Trophoblast cell (in vitro differentiated cells and primary cell): Measurements from ENCODE around the gene RBCK1.

Experiments used
- DNase-seq, 2 donors: peaks; one replicate each; pipeline ENCODE4 v3.0.0-alpha.2; 2016
- H2AFZ ChIP-seq: 2 replicates; pipeline ENCODE4 v1.6.1; 2013; ENCODE audit warnings: low read length, moderate library complexity, mild to moderate bottlenecking; ENCODE audit not compliant: insufficient read depth, poor library complexity
- H2AK5ac ChIP-seq: 2 replicates; pipeline ENCODE4 v1.6.1; 2013; ENCODE audit warnings: mild to moderate bottlenecking, low read length
- H2BK120ac ChIP-seq: 2 replicates; pipeline ENCODE4 v1.6.1; 2013; ENCODE audit warnings: low read length, mild to moderate bottlenecking, moderate library complexity; ENCODE audit not compliant: insufficient read depth, poor library complexity
- H2BK12ac ChIP-seq: 2 replicates; pipeline ENCODE4 v1.6.1; 2013; ENCODE audit warnings: mild to moderate bottlenecking, low read length, moderate library complexity
- H2BK5ac ChIP-seq: 2 replicates; pipeline ENCODE4 v1.6.1; 2013; ENCODE audit warnings: low read length, low read depth, moderate library complexity, mild to moderate bottlenecking; ENCODE audit not compliant: poor library complexity
- H3K14ac ChIP-seq: 2 replicates; pipeline ENCODE4 v1.6.1; 2013; ENCODE audit warnings: mild to moderate bottlenecking, low read length
- H3K18ac ChIP-seq: 2 replicates; pipeline ENCODE4 v1.6.1; 2013; ENCODE audit warnings: mild to moderate bottlenecking, low read length
- H3K23ac ChIP-seq: 2 replicates; pipeline ENCODE4 v1.6.1; 2013; ENCODE audit warnings: low read length
- H3K27ac ChIP-seq: 2 replicates; pipeline ENCODE4 v1.5.1; 2013; ENCODE audit warnings: low read depth, mild to moderate bottlenecking, inconsistent platforms, low read length, moderate library complexity
- H3K27me3 ChIP-seq: 2 replicates; pipeline ENCODE4 v1.6.1; 2013; ENCODE audit warnings: inconsistent platforms, mild to moderate bottlenecking, low read length, moderate library complexity; ENCODE audit not compliant: insufficient read depth
- H3K36me3 ChIP-seq, 2 experiments: 1 replicate in 1 of 2; 2 replicates in 1 of 2; pipeline ENCODE4 v1.6.1; 2013; ENCODE audit warnings: low read length in 2 of 2, mild to moderate bottlenecking in 2 of 2, moderate library complexity in 1 of 2; ENCODE audit not compliant: insufficient read depth in 2 of 2, control insufficient read depth in 1 of 2
- H3K4ac ChIP-seq: 2 replicates; pipeline ENCODE4 v1.6.1; 2013; ENCODE audit warnings: low read depth, mild to moderate bottlenecking, low read length, moderate library complexity
- H3K4me1 ChIP-seq, 2 experiments: 1 replicate in 1 of 2; 2 replicates in 1 of 2; pipeline ENCODE4 v1.6.1; 2013; ENCODE audit warnings: low read length in 2 of 2, mild to moderate bottlenecking in 2 of 2, moderate library complexity in 1 of 2; ENCODE audit not compliant: insufficient read depth in 2 of 2, control insufficient read depth in 1 of 2
- H3K4me2 ChIP-seq: 2 replicates; pipeline ENCODE4 v1.6.1; 2013; ENCODE audit warnings: inconsistent platforms, mild to moderate bottlenecking, low read length, moderate library complexity
- H3K4me3 ChIP-seq: 2 replicates; pipeline ENCODE4 v1.5.1; 2013; ENCODE audit warnings: mild to moderate bottlenecking, low read depth, low read length, inconsistent platforms
- H3K79me1 ChIP-seq: one replicate; pipeline ENCODE4 v1.6.1; 2013; ENCODE audit warnings: low read length
- H3K79me2 ChIP-seq: 2 replicates; pipeline ENCODE4 v1.6.1; 2013; ENCODE audit warnings: low read length, mild to moderate bottlenecking; ENCODE audit not compliant: control insufficient read depth, insufficient read depth, poor library complexity
- H3K9ac ChIP-seq: 2 replicates; pipeline ENCODE4 v1.6.1; 2013; ENCODE audit warnings: mild to moderate bottlenecking, low read length
- H3K9me3 ChIP-seq: 2 replicates; pipeline ENCODE4 v1.6.1; 2013; ENCODE audit warnings: low read depth, mild to moderate bottlenecking, control low read depth, inconsistent platforms, low read length; ENCODE audit not compliant: insufficient read depth
- H4K12ac ChIP-seq: 2 replicates; pipeline ENCODE4 v1.6.1; 2013; ENCODE audit warnings: low read depth, mild to moderate bottlenecking, low read length, moderate library complexity
- H4K8ac ChIP-seq: 2 replicates; pipeline ENCODE4 v1.6.1; 2013; ENCODE audit warnings: low read depth, mild to moderate bottlenecking, low read length, moderate library complexity
- H4K91ac ChIP-seq: one replicate; pipeline ENCODE4 v1.6.1; 2013; ENCODE audit warnings: low read depth, mild to moderate bottlenecking, low read length, moderate library complexity
- WGBS: extraction: QIAGEN DNeasy Blood & Tissue Kit; methylation state at CpG from one replicate; pipeline ENCODE4 v1.1.7; 2013; ENCODE audit warnings: missing lambda C conversion rate; ENCODE audit not compliant: insufficient read length, insufficient coverage; ENCODE audit errors: extremely low coverage; 5-methylcytosine and 5-hydroxymethylcytosine counted together

RBCK1 gene

DNA sequence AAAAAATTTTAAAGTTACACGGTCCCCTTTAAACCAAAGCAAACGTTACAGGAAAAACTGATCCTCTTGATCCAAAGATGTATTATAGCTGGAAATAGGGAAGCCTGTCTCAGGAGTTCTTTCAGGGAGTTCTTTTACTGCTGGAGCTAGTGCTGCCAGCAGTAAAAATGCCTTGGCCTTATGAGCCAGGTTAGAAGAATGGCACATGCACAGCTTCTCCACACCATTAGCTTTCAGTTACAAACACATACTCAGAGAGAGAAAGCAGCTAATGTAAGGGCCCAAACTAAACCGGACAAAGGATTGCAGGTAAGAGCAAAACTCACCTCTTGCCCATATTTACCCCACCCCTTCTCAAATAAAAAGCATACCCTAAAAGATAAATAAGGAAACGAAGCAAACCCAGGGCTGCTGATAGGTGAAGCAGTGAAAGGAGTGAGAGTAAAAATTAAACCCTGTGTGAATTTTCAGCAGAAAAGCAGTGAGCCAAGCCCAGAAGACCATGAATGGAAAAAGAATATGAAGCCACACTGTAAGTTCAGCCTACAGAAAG lies 35.2 kb downstream of the RBCK1 start:
- Histone ChIP-seq H3K4me1 (peaks cover 8 to 15% of the 10 kb centered on the region in 2 experiments), H3K27me3 (no peaks in the 10 kb centered on the region), H2BK120ac (no peak overlapping the region), H3K27ac (no peak overlapping the region), H3K36me3 (peaks cover 40 to 61% of the 10 kb centered on the region in 2 experiments), H2BK12ac (no peak overlapping the region), H4K91ac (no peak overlapping the region), H3K18ac (no peak overlapping the region), H2BK5ac (no peak overlapping the region), H3K4me2 (no peak overlapping the region), H3K9me3 (peaks cover 3% of the 10 kb centered on the region), H3K23ac (no peak overlapping the region), H3K79me2 (no peaks in the 10 kb centered on the region), H3K9ac (no peak overlapping the region), H3K4me3 (no peak overlapping the region), H4K12ac (no peak overlapping the region), H2AFZ (no peak overlapping the region), H3K4ac (no peak overlapping the region), H4K8ac (no peak overlapping the region), H2AK5ac (no peak overlapping the region), H3K14ac (no peak overlapping the region), H3K79me1 (peaks cover 2% of the 10 kb centered on the region)
- no CpG with 5 or more reads among the region's 4 CpGs for WGBS
- DNase-seq = no peak

GRCh38 chr20:444117-444516 lies 36.0 kb downstream of the RBCK1 start:
- Histone ChIP-seq H3K9ac (no peak overlapping the region), H3K23ac (no peak overlapping the region), H3K4me1 (peaks cover 8 to 15% of the 10 kb centered on the region in 2 experiments), H4K91ac (no peak overlapping the region), H2BK12ac (no peak overlapping the region), H2AFZ (no peak overlapping the region), H3K9me3 (peaks cover 3% of the 10 kb centered on the region), H3K36me3 (peaks cover 32 to 53% of the 10 kb centered on the region in 2 experiments), H3K14ac (no peak overlapping the region), H3K4ac (no peak overlapping the region), H3K4me2 (no peak overlapping the region), H3K79me1 (peaks cover 2% of the 10 kb centered on the region), H3K18ac (no peak overlapping the region), H2BK5ac (no peak overlapping the region), H3K27me3 (no peaks in the 10 kb centered on the region), H2BK120ac (no peak overlapping the region), H4K8ac (no peak overlapping the region), H3K4me3 (no peak overlapping the region), H4K12ac (no peak overlapping the region), H3K27ac (no peak overlapping the region), H3K79me2 (no peaks in the 10 kb centered on the region), H2AK5ac (no peak overlapping the region)
- DNase-seq = peak in 1 of 2 donors; percentile 14
- no CpG with 5 or more reads among the region's 3 CpGs for WGBS

GRCh38 chr20:444862-445426 lies 36.8 kb downstream of the RBCK1 start:
- H3K18ac ChIP-seq = no peak overlapping the region
- H3K4me3 ChIP-seq = no peak overlapping the region
- H2AK5ac ChIP-seq = no peak overlapping the region
- peaks cover 27 to 45% of the 10 kb centered on the region in 2 experiments for H3K36me3 ChIP-seq
- H3K79me1 ChIP-seq = peaks cover 2% of the 10 kb centered on the region
- H3K79me2 ChIP-seq = no peaks in the 10 kb centered on the region
- no peak overlapping the region for H3K9ac ChIP-seq
- H2AFZ ChIP-seq = no peak overlapping the region
- H2BK5ac ChIP-seq = no peak overlapping the region
- WGBS = no CpG with 5 or more reads among the region's 12 CpGs
- H4K8ac ChIP-seq = no peak overlapping the region
- no peak overlapping the region for H3K4me2 ChIP-seq
- H3K27me3 ChIP-seq = no peaks in the 10 kb centered on the region
- H3K27ac ChIP-seq = peak overlapping the region; percentile 18
- H4K91ac ChIP-seq = no peak overlapping the region
- H2BK12ac ChIP-seq = no peak overlapping the region
- DNase-seq = peak; percentile 76 to 87
- H3K4me1 ChIP-seq = peaks cover 8 to 15% of the 10 kb centered on the region in 2 experiments
- H3K14ac ChIP-seq = no peak overlapping the region
- H4K12ac ChIP-seq = no peak overlapping the region
- no peak overlapping the region for H3K4ac ChIP-seq
- H2BK120ac ChIP-seq = no peak overlapping the region
- H3K9me3 ChIP-seq = peaks cover 3% of the 10 kb centered on the region
- no peak overlapping the region for H3K23ac ChIP-seq

DNA sequence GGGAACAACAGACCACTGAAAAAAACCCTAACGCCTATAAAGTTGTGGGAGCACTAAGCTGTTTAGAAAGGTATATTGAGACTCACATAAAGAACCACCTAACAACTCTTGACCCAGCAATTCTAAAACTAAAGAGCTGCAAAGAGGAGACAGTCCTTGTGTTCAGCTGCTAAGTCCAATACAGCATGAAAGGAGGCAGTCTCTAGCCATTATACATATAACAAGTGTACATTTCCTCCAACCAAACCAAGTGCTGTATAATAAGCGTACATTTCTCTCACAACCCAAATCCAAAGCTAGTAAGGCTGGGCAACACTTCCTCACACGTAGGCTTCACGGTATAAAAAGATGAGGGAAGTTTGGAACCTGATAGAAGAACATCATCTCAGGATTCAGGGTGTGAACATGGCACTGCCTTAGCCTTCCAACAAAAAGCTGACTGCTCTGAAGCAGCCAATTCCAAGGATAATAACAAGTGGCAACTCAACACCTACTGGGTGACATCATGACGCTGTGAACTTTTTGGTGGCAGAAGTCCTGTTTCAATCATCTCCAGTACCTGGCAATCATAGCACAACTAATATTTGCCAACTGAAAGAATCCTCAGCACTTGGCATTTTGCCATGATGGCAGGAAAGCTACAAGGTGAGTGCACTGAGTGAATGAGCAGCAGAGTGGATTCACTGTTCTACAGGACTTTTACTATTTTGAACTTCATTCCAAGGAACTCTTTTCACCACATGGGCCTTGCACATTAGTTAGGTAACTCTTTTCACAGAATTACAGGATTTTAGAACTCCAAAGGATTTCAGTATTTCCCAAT lies 37.6 kb downstream of the RBCK1 start:
- no peak overlapping the region for H2BK12ac ChIP-seq
- DNase-seq = no peak
- H3K18ac ChIP-seq = no peak overlapping the region
- peaks cover 19 to 37% of the 10 kb centered on the region in 2 experiments for H3K36me3 ChIP-seq
- H3K79me2 ChIP-seq = no peaks in the 10 kb centered on the region
- H3K14ac ChIP-seq = no peak overlapping the region
- H3K27ac ChIP-seq = no peak overlapping the region
- no peak overlapping the region for H3K4me3 ChIP-seq
- H3K9ac ChIP-seq = no peak overlapping the region
- no peak overlapping the region for H3K4me2 ChIP-seq
- no peaks in the 10 kb centered on the region for H3K9me3 ChIP-seq
- H2BK120ac ChIP-seq = no peak overlapping the region
- whole genome bisulfite sequencing = no CpG with 5 or more reads among the region's 5 CpGs
- no peak overlapping the region for H3K23ac ChIP-seq
- H4K12ac ChIP-seq = no peak overlapping the region
- H3K27me3 ChIP-seq = no peaks in the 10 kb centered on the region
- H2BK5ac ChIP-seq = no peak overlapping the region
- H3K4me1 ChIP-seq = peaks cover 8 to 15% of the 10 kb centered on the region in 2 experiments
- no peak overlapping the region for H3K4ac ChIP-seq
- peaks cover 2% of the 10 kb centered on the region for H3K79me1 ChIP-seq
- no peak overlapping the region for H4K8ac ChIP-seq
- no peak overlapping the region for H2AFZ ChIP-seq
- no peak overlapping the region for H4K91ac ChIP-seq
- H2AK5ac ChIP-seq = no peak overlapping the region
